A673 (cell line): Measurements from ENCODE around the gene PHC2. TPM values are rescaled to one million over a fixed set of nuclear protein-coding genes. Genes with fewer than 3 reads are reported as not detected.

ENCODE experiments used
- BruUV-seq: library from RNA; stranded (reverse); fragments of 400-500 nt; replicated peaks from 2 replicates; lab custom pipeline; 2021; lab: Mats Ljungman, UMichigan
- CTCF ChIA-PET: fragments of 300-600 bp; sonication (Branson Sonifier 250); formaldehyde crosslinking; loops from one replicate; lab custom pipeline; 2022; ENCODE audit warnings: antibody characterized with exemption; lab: Charles Lee
- POLR2A ChIA-PET: fragments of 300-600 bp; sonication (Branson Sonifier 250); formaldehyde crosslinking; loops from one replicate; lab custom pipeline; 2022; ENCODE audit warnings: antibody characterized with exemption; ENCODE audit not compliant: low non-redundant PET; lab: Charles Lee
- DNase-seq: peaks from one replicate; pipeline ENCODE4 v3.0.0-alpha.2; 2015; ENCODE audit warnings: low spot score
- H3K27ac ChIP-seq: fragments of 200-600 bp; sonication (generic); 2 replicates; pipeline ENCODE4 v1.5.1; 2016; ENCODE audit warnings: mixed run types, low read depth, mild to moderate bottlenecking, mixed read lengths, antibody characterized with exemption, low read length; ENCODE audit not compliant: poor library complexity, severe bottlenecking
- H3K27me3 ChIP-seq: fragments of 200-600 bp; sonication (generic); replicated peaks from 2 replicates; pipeline ENCODE4 v1.6.1; 2017; ENCODE audit warnings: mixed run types, low read depth, mild to moderate bottlenecking, mixed read lengths, antibody characterized with exemption, low read length; ENCODE audit not compliant: insufficient read depth, poor library complexity
- H3K36me3 ChIP-seq: fragments of 200-600 bp; sonication (generic); 2 replicates; pipeline ENCODE4 v1.6.1; 2016; ENCODE audit warnings: mixed run types, mild to moderate bottlenecking, mixed read lengths, antibody characterized with exemption, low read length; ENCODE audit not compliant: insufficient read depth, poor library complexity, severe bottlenecking
- H3K4me1 ChIP-seq: fragments of 200-600 bp; sonication (generic); 2 replicates; pipeline ENCODE4 v1.6.1; 2017; ENCODE audit warnings: mixed run types, mild to moderate bottlenecking, mixed read lengths, antibody characterized with exemption, low read length; ENCODE audit not compliant: insufficient read depth, poor library complexity, severe bottlenecking
- H3K4me3 ChIP-seq: fragments of 200-600 bp; sonication (generic); 2 replicates; pipeline ENCODE4 v1.5.1; 2016; ENCODE audit warnings: low read depth, mixed run types, mild to moderate bottlenecking, mixed read lengths, low read length; ENCODE audit not compliant: poor library complexity, severe bottlenecking
- H3K9me3 ChIP-seq: fragments of 200-600 bp; sonication (generic); 2 replicates; pipeline ENCODE4 v1.6.1; 2016; ENCODE audit warnings: mixed run types, low read depth, mild to moderate bottlenecking, mixed read lengths, antibody characterized with exemption, low read length; ENCODE audit not compliant: poor library complexity, severe bottlenecking
- CTCF ChIP-seq: fragments of 300-800, 200-600 bp; sonication (generic); conservative IDR thresholded peaks from 2 replicates; pipeline ENCODE4 v1.5.1; 2017; ENCODE audit warnings: low read depth, mild to moderate bottlenecking, antibody characterized with exemption, low read length, moderate library complexity, mixed read lengths
- EZH2 ChIP-seq: fragments of 200-600 bp; sonication (generic); IDR thresholded peaks from 2 replicates; pipeline ENCODE4 v1.6.1; 2017; ENCODE audit warnings: borderline replicate concordance, low read depth, mild to moderate bottlenecking, mixed read lengths, antibody characterized with exemption, low read length; ENCODE audit not compliant: poor library complexity, severe bottlenecking
- intact Hi-C: fragments of 100-400 bp; cut with micrococcal nuclease; formaldehyde crosslinking; loops from one replicate; pipeline ENCODE4 v1.10.0; 2022; ENCODE audit not compliant: unreplicated experiment
- total RNA-seq: library from RNA; stranded (reverse); gene quantifications from 2 replicates; pipeline ENCODE4 v1.2.3, GENCODE V29; 2021

The PHC2 gene
- total RNA-seq, 1 experiment from 2014 or later, result 136 TPM

DNA sequence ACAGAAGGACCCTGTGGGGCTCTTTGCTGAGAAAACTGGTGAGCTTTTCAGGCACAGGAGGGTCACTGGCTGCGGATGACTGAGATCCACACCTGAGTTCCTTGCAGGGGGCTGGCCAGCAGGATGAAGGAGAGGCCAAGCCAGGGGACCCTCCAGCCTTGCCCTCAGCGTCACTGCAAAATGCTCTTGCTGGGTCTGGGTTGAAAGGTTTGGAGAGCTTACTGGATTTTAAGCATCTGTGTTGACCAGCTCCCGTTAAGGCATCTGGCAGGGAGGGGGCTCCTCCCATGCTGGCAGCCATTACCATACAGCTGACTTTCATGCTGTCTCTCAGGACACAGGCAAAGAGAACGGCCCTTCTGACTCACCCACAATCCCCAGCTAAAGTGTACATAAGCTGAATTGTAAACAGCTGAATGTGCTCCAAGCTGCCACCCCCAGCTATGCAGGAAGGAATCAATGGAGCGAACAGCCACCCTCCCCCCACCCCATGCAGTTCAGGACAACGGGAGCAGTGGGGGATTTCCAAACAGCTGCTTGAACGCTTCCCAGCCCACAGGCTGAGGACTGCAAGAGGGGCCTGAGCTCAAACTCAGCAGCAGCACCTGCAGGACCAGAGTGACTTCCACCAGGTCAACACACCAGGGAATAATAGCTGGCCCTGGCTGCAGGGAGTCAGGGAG, 88.7 kb downstream of the PHC2 start:
- peaks cover 10% of the 10 kb centered on the region for H3K36me3 ChIP-seq
- peaks cover 93% of the 10 kb centered on the region for H3K4me1 ChIP-seq
- no peaks in the 10 kb centered on the region for H3K27me3 ChIP-seq
- TF ChIP-seq EZH2 (no peak), CTCF (no peak)
- H3K4me3 ChIP-seq, result peak overlapping the region; percentile 11
- peak; percentile 94 for DNase-seq
- CTCF ChIA-PET, result interaction anchor here (0.5 to 0.9 kb wide), 3 partner anchors 42 to 158 kb away, joined by 3 to 4 read pairs (median 3); no protein-coding TSS in a partner anchor
- intact Hi-C loops, result no loop called here
- POLR2A ChIA-PET, result interaction anchor here (0.6 to 0.7 kb wide), 2 partner anchors 161 to 215 kb away, joined by 3 to 4 read pairs; no protein-coding TSS in a partner anchor
- H3K27ac ChIP-seq, result peak overlapping the region; percentile 85
- no TSS peak for BruUV-seq
- no peaks in the 10 kb centered on the region for H3K9me3 ChIP-seq

- H3K4me1 ChIP-seq, result peaks cover 93% of the 10 kb centered on the region
- H3K9me3 ChIP-seq, result no peaks in the 10 kb centered on the region
- peak overlapping the region; percentile 85 for H3K27ac ChIP-seq
- H3K27me3 ChIP-seq, result no peaks in the 10 kb centered on the region
- CTCF ChIA-PET, result no interaction called here
- intact Hi-C loops, result no loop called here
- DNase-seq, result no peak
- peaks cover 10% of the 10 kb centered on the region for H3K36me3 ChIP-seq
- TF ChIP-seq EZH2, result no peak
- TF ChIP-seq CTCF, result no peak
- POLR2A ChIA-PET, result interaction anchor here (1.0 kb wide), 1 partner anchor 824 kb away, joined by 5 read pairs; the partner anchor contains the start of gene CSMD2
- BruUV-seq, result no TSS peak
- H3K4me3 ChIP-seq, result no peak overlapping the region
Observed at GRCh38 chr1:33341190-33341589, 89.7 kb downstream of the PHC2 start.

DNA sequence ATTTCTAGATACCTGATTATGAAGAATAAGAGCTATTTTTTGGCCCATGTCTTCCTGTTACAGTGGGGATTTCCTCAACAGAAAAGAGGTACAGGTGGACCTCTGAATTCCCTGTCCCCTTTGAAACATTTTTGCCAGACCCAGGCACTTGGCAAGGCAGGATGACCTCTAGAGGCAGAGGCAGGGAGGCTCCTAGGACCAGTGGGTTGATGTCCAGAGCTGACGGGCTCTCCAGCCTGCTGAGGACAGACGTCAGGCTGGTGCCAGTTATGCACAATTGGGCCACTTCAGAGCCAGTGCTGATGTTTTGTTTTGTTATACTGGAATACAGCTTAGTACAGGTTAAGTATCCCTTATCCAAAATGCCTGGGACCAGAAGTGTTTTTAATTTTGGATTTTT, 91.5 kb downstream of the PHC2 start:
- Histone ChIP-seq H3K27ac (peak overlapping the region; percentile 85), H3K9me3 (no peaks in the 10 kb centered on the region), H3K4me1 (peaks cover 77% of the 10 kb centered on the region), H3K27me3 (no peaks in the 10 kb centered on the region), H3K36me3 (peaks cover 20% of the 10 kb centered on the region), H3K4me3 (no peak overlapping the region)
- TF ChIP-seq CTCF (no peak), EZH2 (no peak)
- ChIA-PET CTCF (interaction anchor here (1.4 kb wide), 1 partner anchor 274 kb away, joined by 5 read pairs; no protein-coding TSS in a partner anchor), POLR2A (no interaction called here)
- BruUV-seq, result no TSS peak
- DNase-seq, result no peak
- intact Hi-C loops, result no loop called here
